Smooth muscle cell of the pulmonary artery (primary cell): ENCODE measurements around the gene SF3B1. TPM values are rescaled to one million over a fixed set of nuclear protein-coding genes. Genes with fewer than 3 reads are reported as not detected.

Source experiments
- total RNA-seq: library from RNA; depleted of rRNA; stranded (reverse); fragments of >200 nt; gene quantifications from 2 replicates; pipeline ENCODE4 v1.2.3, GENCODE V29; 2014

The SF3B1 gene, protein sequence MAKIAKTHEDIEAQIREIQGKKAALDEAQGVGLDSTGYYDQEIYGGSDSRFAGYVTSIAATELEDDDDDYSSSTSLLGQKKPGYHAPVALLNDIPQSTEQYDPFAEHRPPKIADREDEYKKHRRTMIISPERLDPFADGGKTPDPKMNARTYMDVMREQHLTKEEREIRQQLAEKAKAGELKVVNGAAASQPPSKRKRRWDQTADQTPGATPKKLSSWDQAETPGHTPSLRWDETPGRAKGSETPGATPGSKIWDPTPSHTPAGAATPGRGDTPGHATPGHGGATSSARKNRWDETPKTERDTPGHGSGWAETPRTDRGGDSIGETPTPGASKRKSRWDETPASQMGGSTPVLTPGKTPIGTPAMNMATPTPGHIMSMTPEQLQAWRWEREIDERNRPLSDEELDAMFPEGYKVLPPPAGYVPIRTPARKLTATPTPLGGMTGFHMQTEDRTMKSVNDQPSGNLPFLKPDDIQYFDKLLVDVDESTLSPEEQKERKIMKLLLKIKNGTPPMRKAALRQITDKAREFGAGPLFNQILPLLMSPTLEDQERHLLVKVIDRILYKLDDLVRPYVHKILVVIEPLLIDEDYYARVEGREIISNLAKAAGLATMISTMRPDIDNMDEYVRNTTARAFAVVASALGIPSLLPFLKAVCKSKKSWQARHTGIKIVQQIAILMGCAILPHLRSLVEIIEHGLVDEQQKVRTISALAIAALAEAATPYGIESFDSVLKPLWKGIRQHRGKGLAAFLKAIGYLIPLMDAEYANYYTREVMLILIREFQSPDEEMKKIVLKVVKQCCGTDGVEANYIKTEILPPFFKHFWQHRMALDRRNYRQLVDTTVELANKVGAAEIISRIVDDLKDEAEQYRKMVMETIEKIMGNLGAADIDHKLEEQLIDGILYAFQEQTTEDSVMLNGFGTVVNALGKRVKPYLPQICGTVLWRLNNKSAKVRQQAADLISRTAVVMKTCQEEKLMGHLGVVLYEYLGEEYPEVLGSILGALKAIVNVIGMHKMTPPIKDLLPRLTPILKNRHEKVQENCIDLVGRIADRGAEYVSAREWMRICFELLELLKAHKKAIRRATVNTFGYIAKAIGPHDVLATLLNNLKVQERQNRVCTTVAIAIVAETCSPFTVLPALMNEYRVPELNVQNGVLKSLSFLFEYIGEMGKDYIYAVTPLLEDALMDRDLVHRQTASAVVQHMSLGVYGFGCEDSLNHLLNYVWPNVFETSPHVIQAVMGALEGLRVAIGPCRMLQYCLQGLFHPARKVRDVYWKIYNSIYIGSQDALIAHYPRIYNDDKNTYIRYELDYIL
- total RNA-seq: 162 and 169 TPM in 2 replicates

GRCh38 chr2:197434541-197435513 is at the start of gene SF3B1:
Gene SF3B1, minus strand, starts transcription at chr2:197435028. Its CDS starts 29 bp downstream, at chr2:197434999.

GRCh38 chr2:197453123-197453913 is 18.5 kb upstream of the SF3B1 start, which contains the start of gene COQ10B:
Gene COQ10B, plus strand, starts transcription at chr2:197453552. Its CDS starts 9 bp downstream, at chr2:197453561.

Other genes starting within 250 kb of the SF3B1 start
- gene ANKRD44, start 124.2 kb downstream of the SF3B1 start, total RNA-seq: 20.5 and 33.3 TPM in 2 replicates
- 34.0 and 39.6 TPM in 2 replicates for gene COQ10B, start 18.5 kb upstream of the SF3B1 start, total RNA-seq
- gene HSPD1, start 64.8 kb upstream of the SF3B1 start, total RNA-seq: 151 and 181 TPM in 2 replicates
- 44.4 and 47.0 TPM in 2 replicates for gene HSPE1, start 65.4 kb upstream of the SF3B1 start, total RNA-seq
- gene MOB4, start 81.0 kb upstream of the SF3B1 start, total RNA-seq: 28.2 and 46.4 TPM in 2 replicates
- gene RFTN2, start 240.6 kb upstream of the SF3B1 start, total RNA-seq: 3.5 and 10.0 TPM in 2 replicates